Testis (tissue), 2 donors: ENCODE results near the gene KIFC3.

ENCODE experiments used
- CTCF ChIP-seq, 3 experiments: fragments of 450-650 bp in 2 of 3; fragments of 200-600 bp in 1 of 3; sonication (generic) in 1 of 3; IDR thresholded peaks; one replicate each; pipeline ENCODE4 v1.5.1; 2016 to 2019; ENCODE audit warnings: antibody characterized with exemption in 3 of 3, mild to moderate bottlenecking in 2 of 3, moderate library complexity in 1 of 3
- POLR2A ChIP-seq: fragments of 450-650 bp; IDR thresholded peaks from one replicate; pipeline ENCODE4 v1.6.1; 2017; ENCODE audit warnings: antibody characterized with exemption, mild to moderate bottlenecking, moderate library complexity

DNA sequence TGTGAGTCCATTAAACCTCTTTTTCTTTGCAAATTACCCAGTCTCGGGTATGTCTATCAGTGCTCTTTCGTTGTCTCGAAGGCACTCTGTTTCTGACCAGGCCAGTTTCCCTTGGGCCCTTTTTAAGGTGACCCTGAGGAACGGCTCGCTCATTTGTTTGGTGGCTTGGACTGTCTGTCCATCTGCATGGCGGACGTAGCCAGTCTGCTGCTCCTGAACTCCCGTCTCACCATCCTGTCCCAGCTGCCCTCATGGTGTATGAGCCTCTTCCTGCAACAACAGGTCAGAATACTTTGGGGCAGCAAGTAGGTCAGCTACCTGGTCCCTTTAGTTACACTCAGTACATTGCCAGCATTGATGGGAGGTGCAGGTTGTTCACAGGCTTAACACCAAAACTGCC is 88.7 kb downstream of the KIFC3 start:
- TF ChIP-seq CTCF (IDR thresholded peaks at IDR 0.05) (no peak), POLR2A (no peak)
